Neuronal stem cell (in vitro differentiated cells): ENCODE results near the gene KCNQ1.

Experiments used
- DNase-seq: peaks from one replicate; pipeline ENCODE4 v3.0.0-alpha.2; 2013; ENCODE audit warnings: low spot score
- H2AFZ ChIP-seq: one replicate; pipeline ENCODE4 v1.6.1; 2013; ENCODE audit warnings: mild to moderate bottlenecking, low read length, inconsistent platforms
- H2AK5ac ChIP-seq: 2 replicates; pipeline ENCODE4 v1.6.1; 2013; ENCODE audit warnings: low read depth, mild to moderate bottlenecking, inconsistent platforms, low read length, moderate library complexity, mixed read lengths
- H2BK120ac ChIP-seq: 2 replicates; pipeline ENCODE4 v1.6.1; 2013; ENCODE audit warnings: low read depth, mild to moderate bottlenecking, inconsistent platforms, low read length, moderate library complexity, mixed read lengths
- H2BK12ac ChIP-seq: one replicate; pipeline ENCODE4 v1.6.1; 2013; ENCODE audit warnings: low read length, inconsistent platforms
- H2BK15ac ChIP-seq: 2 replicates; pipeline ENCODE4 v1.6.1; 2013; ENCODE audit warnings: mild to moderate bottlenecking, low read length, inconsistent platforms, mixed read lengths
- H2BK5ac ChIP-seq: one replicate; pipeline ENCODE4 v1.6.1; 2013; ENCODE audit warnings: inconsistent platforms, mild to moderate bottlenecking, low read length, moderate library complexity
- H3K14ac ChIP-seq: one replicate; pipeline ENCODE4 v1.6.1; 2013; ENCODE audit warnings: low read length, inconsistent platforms
- H3K18ac ChIP-seq: 2 replicates; pipeline ENCODE4 v1.6.1; 2013; ENCODE audit warnings: low read length, inconsistent platforms
- H3K23ac ChIP-seq: 2 replicates; pipeline ENCODE4 v1.6.1; 2013; ENCODE audit warnings: low read depth, mild to moderate bottlenecking, mixed read lengths, low read length, inconsistent platforms; ENCODE audit not compliant: poor library complexity
- H3K27ac ChIP-seq: replicated peaks from 3 replicates; pipeline ENCODE4 v1.5.1; 2013; ENCODE audit warnings: low read length, inconsistent platforms
- H3K27me3 ChIP-seq, 3 experiments: 2 replicates each; pipeline ENCODE4 v1.6.1; 2013; ENCODE audit warnings: low read length in 3 of 3, mild to moderate bottlenecking in 2 of 3, inconsistent platforms in 1 of 3, low read depth in 1 of 3, mixed read lengths in 1 of 3, moderate library complexity in 1 of 3; ENCODE audit not compliant: control insufficient read depth in 3 of 3, insufficient read depth in 3 of 3
- H3K36me3 ChIP-seq, 2 donors: replicated peaks in 1 of 2; 2 replicates each; pipeline ENCODE4 v1.6.1; 2013; ENCODE audit warnings: low read length in 2 of 2; ENCODE audit not compliant: control insufficient read depth in 2 of 2, insufficient read depth in 2 of 2
- H3K4ac ChIP-seq: 2 replicates; pipeline ENCODE4 v1.6.1; 2013; ENCODE audit warnings: inconsistent platforms, mild to moderate bottlenecking, low read length, moderate library complexity
- H3K4me1 ChIP-seq, 2 donors: 1 replicate in 1 of 2; 2 replicates in 1 of 2; pipeline ENCODE4 v1.6.1; 2013; ENCODE audit warnings: low read length in 2 of 2, low read depth in 1 of 2; ENCODE audit not compliant: control insufficient read depth in 2 of 2, insufficient read depth in 1 of 2
- H3K4me2 ChIP-seq: one replicate; pipeline ENCODE4 v1.6.1; 2013; ENCODE audit warnings: mild to moderate bottlenecking, low read length, inconsistent platforms; ENCODE audit not compliant: insufficient read depth, poor library complexity, severe bottlenecking
- H3K4me3 ChIP-seq, 2 donors: 2 replicates each; pipeline ENCODE4 v1.5.1; 2013; ENCODE audit warnings: low read length in 2 of 2, mild to moderate bottlenecking in 2 of 2, inconsistent platforms in 1 of 2, moderate library complexity in 1 of 2
- H3K79me1 ChIP-seq: one replicate; pipeline ENCODE4 v1.6.1; 2013; ENCODE audit warnings: low read depth, mild to moderate bottlenecking, inconsistent platforms, low read length, moderate library complexity
- H3K9ac ChIP-seq: one replicate; pipeline ENCODE4 v1.6.1; 2013; ENCODE audit warnings: mild to moderate bottlenecking, low read depth, low read length, inconsistent platforms; ENCODE audit not compliant: poor library complexity
- H3K9me3 ChIP-seq, 2 donors: replicated peaks in 1 of 2; 2 replicates each; pipeline versions ENCODE3 to v1.6.1; 2013; ENCODE audit warnings: low read length in 2 of 2, mild to moderate bottlenecking in 2 of 2, inconsistent platforms in 1 of 2, low read depth in 1 of 2, mixed read lengths in 1 of 2, moderate library complexity in 1 of 2; ENCODE audit not compliant: control insufficient read depth in 2 of 2, insufficient read depth in 1 of 2
- H4K8ac ChIP-seq: one replicate; pipeline ENCODE4 v1.6.1; 2013; ENCODE audit warnings: low read depth, mild to moderate bottlenecking, inconsistent platforms, low read length, moderate library complexity
- H4K91ac ChIP-seq: one replicate; pipeline ENCODE4 v1.6.1; 2013; ENCODE audit warnings: low read length, low read depth, mild to moderate bottlenecking, inconsistent platforms; ENCODE audit not compliant: poor library complexity
- WGBS, 2 donors: extraction: QIAGEN DNeasy Blood & Tissue Kit; methylation state at CpG; one replicate each; pipeline ENCODE4 v1.1.7; 2013; ENCODE audit warnings: missing lambda C conversion rate in 2 of 2, mixed read lengths in 1 of 2; ENCODE audit not compliant: insufficient read length in 2 of 2, insufficient replicate concordance in 1 of 2; ENCODE audit errors: extremely low coverage in 2 of 2; 5-methylcytosine and 5-hydroxymethylcytosine counted together

KCNQ1 gene

GRCh38 chr11:2441171-2441570 is 3.6 kb upstream of the KCNQ1 start:
- Histone ChIP-seq H2AK5ac (peak overlapping the region; percentile 96), H3K4ac (no peak overlapping the region), H3K79me1 (no peaks in the 10 kb centered on the region), H3K4me1 (peaks cover 0 to 2% of the 10 kb centered on the region in 2 donors), H3K27me3 (peaks cover 13 to 48% (median 31%) of the 10 kb centered on the region in 3 experiments), H2AFZ (no peak overlapping the region), H2BK15ac (peak overlapping the region; percentile 89), H3K4me3 (no peak overlapping the region), H3K27ac (no peak overlapping the region), H3K23ac (no peak overlapping the region), H3K18ac (no peak overlapping the region), H3K4me2 (no peak overlapping the region), H2BK12ac (peak overlapping the region; percentile 63), H3K36me3 (no peaks in the 10 kb centered on the region), H3K14ac (peak overlapping the region; percentile 63), H2BK5ac (no peak overlapping the region), H4K91ac (no peak overlapping the region), H2BK120ac (no peak overlapping the region), H3K9me3 (peaks cover 3 to 10% of the 10 kb centered on the region in 2 donors), H3K9ac (no peak overlapping the region), H4K8ac (no peak overlapping the region)
- WGBS, 2 donors, result no CpG with 5 or more reads among the region's 4 CpGs
- DNase-seq, result no peak

- H3K4me1 ChIP-seq, result peaks cover 0 to 2% of the 10 kb centered on the region in 2 donors
- no peak overlapping the region for H2AFZ ChIP-seq
- H2BK120ac ChIP-seq, result no peak overlapping the region
- no peak overlapping the region for H4K91ac ChIP-seq
- no peak overlapping the region for H2BK12ac ChIP-seq
- H2AK5ac ChIP-seq, result no peak overlapping the region
- H3K9ac ChIP-seq, result no peak overlapping the region
- no peak overlapping the region for H3K27ac ChIP-seq
- no peaks in the 10 kb centered on the region for H3K79me1 ChIP-seq
- H3K18ac ChIP-seq, result no peak overlapping the region
- no peak overlapping the region for H3K4me2 ChIP-seq
- DNase-seq, result no peak
- H2BK15ac ChIP-seq, result no peak overlapping the region
- no peak overlapping the region for H2BK5ac ChIP-seq
- WGBS, 2 donors, result no CpG with 5 or more reads among the region's 2 CpGs
- no peak overlapping the region for H3K14ac ChIP-seq
- no peak overlapping the region for H3K4me3 ChIP-seq
- peaks cover 18 to 56% (median 45%) of the 10 kb centered on the region in 3 experiments for H3K27me3 ChIP-seq
- H3K23ac ChIP-seq, result no peak overlapping the region
- H3K9me3 ChIP-seq, result peaks cover 3 to 10% of the 10 kb centered on the region in 2 donors
- no peak overlapping the region for H3K4ac ChIP-seq
- no peak overlapping the region for H4K8ac ChIP-seq
- H3K36me3 ChIP-seq, result no peaks in the 10 kb centered on the region
Measured at GRCh38 chr11:2442589-2442988, 2.2 kb upstream of the KCNQ1 start.

- Histone ChIP-seq H3K4me3 (no peak overlapping the region), H3K9ac (no peak overlapping the region), H3K9me3 (peaks cover 3 to 10% of the 10 kb centered on the region in 2 donors), H3K18ac (no peak overlapping the region), H3K79me1 (no peaks in the 10 kb centered on the region), H4K8ac (no peak overlapping the region), H2AK5ac (no peak overlapping the region), H3K27me3 (peaks cover 18 to 62% (median 50%) of the 10 kb centered on the region in 3 experiments), H3K14ac (no peak overlapping the region), H3K36me3 (no peaks in the 10 kb centered on the region), H3K4me1 (peaks cover 0 to 2% of the 10 kb centered on the region in 2 donors), H3K4me2 (no peak overlapping the region), H2BK12ac (no peak overlapping the region), H2BK5ac (no peak overlapping the region), H4K91ac (no peak overlapping the region), H3K27ac (no peak overlapping the region), H2AFZ (no peak overlapping the region), H3K23ac (peak overlapping the region; percentile 49), H2BK120ac (no peak overlapping the region), H3K4ac (no peak overlapping the region), H2BK15ac (no peak overlapping the region)
- no peak for DNase-seq
- no CpG with 5 or more reads among the region's 11 CpGs for WGBS, 2 donors
Measured at GRCh38 chr11:2443406-2443805, 1.4 kb upstream of the KCNQ1 start.

GRCh38 chr11:2443881-2444820 is 657 bp upstream of the KCNQ1 start, which contains the start of gene TRPM5:
TSS of gene TRPM5 (minus strand) at chr11:2444514. CDS start at chr11:2423036, 21,478 bp downstream.
- no peak within 1 kb of the TSS for H4K91ac ChIP-seq
- H3K27me3 ChIP-seq, result peaks cover 18 to 69% (median 50%) of the 10 kb centered on the region in 3 experiments
- H2AK5ac ChIP-seq, result peak within 1 kb of the TSS; percentile 75
- H2BK5ac ChIP-seq, result no peak within 1 kb of the TSS
- H3K4ac ChIP-seq, result no peak within 1 kb of the TSS
- H3K4me3 ChIP-seq, result peak within 1 kb of the TSS in 1 of 2 donors; percentile 80
- no peak within 1 kb of the TSS for H3K14ac ChIP-seq
- H2AFZ ChIP-seq, result peak within 1 kb of the TSS; percentile 11
- peak within 1 kb of the TSS; percentile 43 for H3K23ac ChIP-seq
- H3K4me2 ChIP-seq, result peak within 1 kb of the TSS; percentile 66
- peak within 1 kb of the TSS; percentile 92 for H3K18ac ChIP-seq
- H3K9me3 ChIP-seq, result peaks cover 3 to 10% of the 10 kb centered on the region in 2 donors
- no peaks in the 10 kb centered on the region for H3K36me3 ChIP-seq
- no peaks in the 10 kb centered on the region for H3K79me1 ChIP-seq
- peak within 1 kb of the TSS; percentile 83 for H2BK15ac ChIP-seq
- H2BK120ac ChIP-seq, result no peak within 1 kb of the TSS
- no peak within 1 kb of the TSS for H3K27ac ChIP-seq
- H2BK12ac ChIP-seq, result peak within 1 kb of the TSS; percentile 94
- no CpG with 5 or more reads among the region's 64 CpGs for WGBS, 2 donors
- H4K8ac ChIP-seq, result peak within 1 kb of the TSS; percentile 65
- peaks cover 0 to 2% of the 10 kb centered on the region in 2 donors for H3K4me1 ChIP-seq
- no peak for DNase-seq
- peak within 1 kb of the TSS; percentile 81 for H3K9ac ChIP-seq
